HEK293 (cell line): ENCODE measurements around the gene RTF2.

ENCODE experiments used
- CTCF ChIA-PET: fragments of 350-600 bp; formaldehyde crosslinking; extraction: SDS; loops from one replicate; lab custom pipeline; 2021; ENCODE audit warnings: antibody characterized with exemption; lab: Yijun Ruan, JAX
- POLR2A ChIA-PET: fragments of 300-600 bp; formaldehyde crosslinking; extraction: SDS; loops from one replicate; lab custom pipeline; 2020; ENCODE audit warnings: antibody characterized with exemption, inconsistent platforms; lab: Yijun Ruan, JAX
- H3K27ac ChIP-seq: fragments of 200-500 bp; sonication (Bioruptor generic); 2 replicates; pipeline ENCODE4 v1.5.1; 2014; ENCODE audit warnings: low read depth, low read length, control low read depth, inconsistent platforms; ENCODE audit errors: extremely low read depth
- H3K36me3 ChIP-seq, 2 experiments: fragments of 200-500 bp in 1 of 2; sonication (Bioruptor generic) in 1 of 2; 1 replicate in 1 of 2; 2 replicates in 1 of 2; pipeline ENCODE4 v1.5.1; 2014 to 2017; ENCODE audit warnings: inconsistent platforms in 2 of 2, low read length in 2 of 2; ENCODE audit not compliant: control insufficient read depth in 2 of 2, insufficient read depth in 1 of 2
- H3K4me1 ChIP-seq: fragments of 200-500 bp; sonication (Bioruptor generic); 2 replicates; pipeline ENCODE4 v1.5.1; 2014; ENCODE audit warnings: mild to moderate bottlenecking, low read length, inconsistent platforms; ENCODE audit not compliant: control insufficient read depth, insufficient read depth
- H3K4me3 ChIP-seq: 2 replicates; pipeline ENCODE4 v1.5.1; 2011; ENCODE audit warnings: low read depth, mild to moderate bottlenecking, control low read depth, low read length, moderate library complexity
- H3K9me3 ChIP-seq: fragments of 200-500 bp; sonication (Bioruptor generic); 2 replicates; pipeline ENCODE4 v1.5.1; 2014; ENCODE audit warnings: low read depth, low read length, inconsistent platforms; ENCODE audit not compliant: control insufficient read depth, insufficient read depth
- EGR2 ChIP-seq: fragments of 450-650 bp; formaldehyde crosslinking; IDR thresholded peaks from 2 replicates; pipeline ENCODE4 v1.5.1; 2016; ENCODE audit warnings: low read depth, missing biosample characterization, missing genetic modification characterization
- GLI4 ChIP-seq: fragments of 450-650 bp; formaldehyde crosslinking; IDR thresholded peaks from 2 replicates; pipeline ENCODE4 v1.5.1; 2016; ENCODE audit warnings: missing biosample characterization, missing genetic modification characterization
- MEIS1 ChIP-seq: sonication (generic); formaldehyde crosslinking; IDR thresholded peaks from 2 replicates; pipeline ENCODE4 v1.8.1; 2022; ENCODE audit warnings: missing genetic modification reagents, mild to moderate bottlenecking, borderline replicate concordance
- SP7 ChIP-seq: fragments of 450-650 bp; formaldehyde crosslinking; IDR thresholded peaks from 2 replicates; pipeline ENCODE4 v1.5.1; 2016; ENCODE audit warnings: missing biosample characterization, missing genetic modification characterization
- YY1 ChIP-seq: fragments of 450-650 bp; formaldehyde crosslinking; IDR thresholded peaks from 2 replicates; pipeline ENCODE4 v1.5.1; 2018; ENCODE audit warnings: missing biosample characterization, missing genetic modification characterization
- YY2 ChIP-seq: fragments of 450-650 bp; formaldehyde crosslinking; IDR thresholded peaks from 2 replicates; pipeline ENCODE4 v1.5.1; 2016; ENCODE audit warnings: missing biosample characterization, missing genetic modification characterization
- ZFHX2 ChIP-seq: fragments of 450-650 bp; formaldehyde crosslinking; conservative IDR thresholded peaks from 2 replicates; pipeline ENCODE4 v1.5.1; 2016; ENCODE audit warnings: missing biosample characterization, missing genetic modification characterization
- ZNF140 ChIP-seq: fragments of 450-650 bp; formaldehyde crosslinking; IDR thresholded peaks from 2 replicates; pipeline ENCODE4 v1.5.1; 2016; ENCODE audit warnings: missing biosample characterization, missing genetic modification characterization
- ZNF155 ChIP-seq: fragments of 450-650 bp; formaldehyde crosslinking; IDR thresholded peaks from 2 replicates; pipeline ENCODE4 v1.5.1; 2016; ENCODE audit warnings: missing biosample characterization, missing genetic modification characterization
- ZNF157 ChIP-seq: fragments of 450-650 bp; formaldehyde crosslinking; IDR thresholded peaks from 2 replicates; pipeline ENCODE4 v1.5.1; 2016; ENCODE audit warnings: missing biosample characterization, missing genetic modification characterization
- ZNF23 ChIP-seq: fragments of 450-650 bp; formaldehyde crosslinking; IDR thresholded peaks from 2 replicates; pipeline ENCODE4 v1.5.1; 2016; ENCODE audit warnings: missing biosample characterization, missing genetic modification characterization, borderline replicate concordance
- ZNF350 ChIP-seq: fragments of 450-650 bp; formaldehyde crosslinking; IDR thresholded peaks from 2 replicates; pipeline ENCODE4 v1.5.0; 2017; ENCODE audit warnings: missing biosample characterization, mild to moderate bottlenecking, missing genetic modification characterization
- ZNF366 ChIP-seq: fragments of 450-650 bp; formaldehyde crosslinking; conservative IDR thresholded peaks from 2 replicates; pipeline ENCODE4 v1.5.1; 2016; ENCODE audit warnings: missing biosample characterization, missing genetic modification characterization
- ZNF544 ChIP-seq: fragments of 450-650 bp; formaldehyde crosslinking; IDR thresholded peaks from 2 replicates; pipeline ENCODE4 v1.5.0; 2017; ENCODE audit warnings: missing biosample characterization, missing genetic modification characterization
- ZNF571 ChIP-seq: fragments of 450-650 bp; formaldehyde crosslinking; IDR thresholded peaks from 2 replicates; pipeline ENCODE4 v1.5.0; 2017; ENCODE audit warnings: missing biosample characterization, missing genetic modification characterization
- ZNF585B ChIP-seq: fragments of 450-650 bp; formaldehyde crosslinking; IDR thresholded peaks from 2 replicates; pipeline ENCODE4 v1.5.1; 2016; ENCODE audit warnings: missing biosample characterization, missing genetic modification characterization
- ZNF624 ChIP-seq: fragments of 450-650 bp; formaldehyde crosslinking; IDR thresholded peaks from 2 replicates; pipeline ENCODE4 v1.5.1; 2017; ENCODE audit warnings: missing biosample characterization, missing genetic modification characterization
- ZNF707 ChIP-seq: fragments of 450-650 bp; formaldehyde crosslinking; IDR thresholded peaks from 2 replicates; pipeline ENCODE4 v1.5.1; 2016; ENCODE audit warnings: missing biosample characterization, missing genetic modification characterization
- ZNF777 ChIP-seq: fragments of 450-650 bp; formaldehyde crosslinking; IDR thresholded peaks from 2 replicates; pipeline ENCODE4 v1.5.1; 2017; ENCODE audit warnings: missing biosample characterization, missing genetic modification characterization, borderline replicate concordance
- TF ChIP-seq, protein P1 (sequence below): fragments of 450-650 bp; IDR thresholded peaks from 2 replicates; pipeline ENCODE4 v1.5.1; 2018; ENCODE audit warnings: missing biosample characterization, mild to moderate bottlenecking, missing genetic modification characterization
- TF ChIP-seq, protein P2 (sequence below): fragments of 450-650 bp; formaldehyde crosslinking; IDR thresholded peaks from 2 replicates; pipeline ENCODE4 v1.5.1; 2016; ENCODE audit warnings: missing biosample characterization, missing genetic modification characterization
- TF ChIP-seq, protein P3 (sequence below): fragments of 450-650 bp; formaldehyde crosslinking; IDR thresholded peaks from 2 replicates; pipeline ENCODE4 v1.5.1; 2016; ENCODE audit warnings: missing biosample characterization, missing genetic modification characterization
- TF ChIP-seq, protein P4 (sequence below): fragments of 450-650 bp; formaldehyde crosslinking; IDR thresholded peaks from 2 replicates; pipeline ENCODE4 v1.5.1; 2016; ENCODE audit warnings: missing biosample characterization, missing genetic modification characterization

Gene RTF2

DNA sequence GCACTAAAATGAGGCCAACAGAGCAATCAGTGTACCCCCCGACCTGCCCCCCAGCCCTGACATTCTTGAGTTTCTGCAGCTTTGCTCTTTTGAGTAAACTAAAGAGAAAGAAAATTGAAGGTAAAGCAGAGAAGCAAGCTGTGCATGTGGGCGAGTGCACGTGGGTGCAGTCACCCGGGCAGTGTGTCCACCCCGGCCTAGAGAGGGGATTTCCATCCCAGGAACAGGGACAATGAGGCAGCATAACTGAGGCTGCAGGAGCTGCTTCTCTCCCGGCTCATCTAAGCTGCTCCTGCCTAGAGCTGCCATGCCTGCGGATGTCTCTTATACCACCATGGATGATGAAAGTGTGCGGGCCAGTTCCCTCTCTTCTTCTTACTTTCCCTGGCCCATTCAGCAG is 39.5 kb upstream of the RTF2 start (continued):
- TF ChIP-seq ZNF777 (no peak), ZNF155 (tag by site-specific recombination) (no peak)

DNA sequence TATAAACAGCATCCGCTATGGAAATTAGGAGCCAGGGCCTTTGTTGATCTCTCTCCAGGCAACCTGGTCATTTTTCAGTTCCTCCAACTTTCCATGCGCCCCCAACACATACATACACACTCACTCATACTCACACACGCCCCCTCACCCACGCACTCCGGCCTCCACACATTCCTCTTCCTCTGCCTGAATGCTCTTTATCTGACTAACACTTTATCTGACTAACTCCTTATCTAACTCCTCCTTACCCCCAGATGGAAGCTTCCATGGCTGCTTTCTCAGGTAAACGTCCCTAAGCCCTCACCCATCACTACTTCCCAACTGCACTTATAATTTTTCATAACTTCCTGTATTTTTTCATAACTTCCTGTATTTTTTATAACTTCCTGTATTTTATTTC is 38.9 kb upstream of the RTF2 start:
- Histone ChIP-seq H3K9me3 (no peaks in the 10 kb centered on the region), H3K4me3 (no peak overlapping the region), H3K27ac (no peak overlapping the region), H3K4me1 (no peaks in the 10 kb centered on the region), H3K36me3 (no peaks in the 10 kb centered on the region)
- TF ChIP-seq, protein P1, sequence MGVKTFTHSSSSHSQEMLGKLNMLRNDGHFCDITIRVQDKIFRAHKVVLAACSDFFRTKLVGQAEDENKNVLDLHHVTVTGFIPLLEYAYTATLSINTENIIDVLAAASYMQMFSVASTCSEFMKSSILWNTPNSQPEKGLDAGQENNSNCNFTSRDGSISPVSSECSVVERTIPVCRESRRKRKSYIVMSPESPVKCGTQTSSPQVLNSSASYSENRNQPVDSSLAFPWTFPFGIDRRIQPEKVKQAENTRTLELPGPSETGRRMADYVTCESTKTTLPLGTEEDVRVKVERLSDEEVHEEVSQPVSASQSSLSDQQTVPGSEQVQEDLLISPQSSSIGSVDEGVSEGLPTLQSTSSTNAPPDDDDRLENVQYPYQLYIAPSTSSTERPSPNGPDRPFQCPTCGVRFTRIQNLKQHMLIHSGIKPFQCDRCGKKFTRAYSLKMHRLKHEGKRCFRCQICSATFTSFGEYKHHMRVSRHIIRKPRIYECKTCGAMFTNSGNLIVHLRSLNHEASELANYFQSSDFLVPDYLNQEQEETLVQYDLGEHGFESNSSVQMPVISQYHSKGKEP (tag by site-specific recombination) = no peak
- TF ChIP-seq EGR2 (peak; percentile 97), ZFHX2 (peak; percentile 95), GLI4 (tag by site-specific recombination) (no peak), YY1 (tag by site-specific recombination) (no peak)
- POLR2A ChIA-PET = no interaction called here
- CTCF ChIA-PET = interaction anchor here (0.7 kb wide), 1 partner anchor 469 kb away, joined by 4 read pairs; no protein-coding TSS in a partner anchor

DNA sequence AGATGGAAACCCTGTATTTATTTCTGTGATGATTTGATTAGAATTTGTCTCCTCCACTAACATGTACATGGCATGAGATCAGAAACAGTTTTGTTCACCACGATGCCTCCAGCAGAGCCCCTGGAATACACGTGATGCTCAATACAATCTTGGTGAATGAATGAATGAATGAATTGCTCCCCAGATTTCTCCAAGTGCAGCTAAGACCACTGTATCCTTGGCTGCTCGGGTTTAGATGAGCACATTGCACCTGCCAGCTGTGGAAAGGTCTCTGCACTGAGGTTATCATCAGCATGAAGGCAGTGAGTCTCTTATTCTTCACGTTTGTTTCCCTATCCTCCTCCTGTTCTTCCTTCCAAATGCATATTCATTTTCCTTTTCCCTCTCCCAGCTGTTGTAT is 38.5 kb upstream of the RTF2 start:
- Histone ChIP-seq H3K4me3 (no peak overlapping the region), H3K4me1 (no peaks in the 10 kb centered on the region), H3K36me3 (no peaks in the 10 kb centered on the region), H3K9me3 (no peaks in the 10 kb centered on the region)
- CTCF ChIA-PET = interaction anchor here (0.7 kb wide), 1 partner anchor 468 kb away, joined by 4 read pairs; no protein-coding TSS in a partner anchor
- TF ChIP-seq SP7 (no peak), ZNF140 (tag by site-specific recombination) (no peak), ZNF571 (tag by site-specific recombination) (no peak), ZNF585B (tag by site-specific recombination) (no peak), ZNF624 (no peak), ZNF544 (tag by site-specific recombination) (no peak), ZNF157 (no peak), YY2 (no peak), EGR2 (no peak)
- TF ChIP-seq, protein P2, sequence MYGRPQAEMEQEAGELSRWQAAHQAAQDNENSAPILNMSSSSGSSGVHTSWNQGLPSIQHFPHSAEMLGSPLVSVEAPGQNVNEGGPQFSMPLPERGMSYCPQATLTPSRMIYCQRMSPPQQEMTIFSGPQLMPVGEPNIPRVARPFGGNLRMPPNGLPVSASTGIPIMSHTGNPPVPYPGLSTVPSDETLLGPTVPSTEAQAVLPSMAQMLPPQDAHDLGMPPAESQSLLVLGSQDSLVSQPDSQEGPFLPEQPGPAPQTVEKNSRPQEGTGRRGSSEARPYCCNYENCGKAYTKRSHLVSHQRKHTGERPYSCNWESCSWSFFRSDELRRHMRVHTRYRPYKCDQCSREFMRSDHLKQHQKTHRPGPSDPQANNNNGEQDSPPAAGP (tag by site-specific recombination) = no peak
- TF ChIP-seq, protein P3, sequence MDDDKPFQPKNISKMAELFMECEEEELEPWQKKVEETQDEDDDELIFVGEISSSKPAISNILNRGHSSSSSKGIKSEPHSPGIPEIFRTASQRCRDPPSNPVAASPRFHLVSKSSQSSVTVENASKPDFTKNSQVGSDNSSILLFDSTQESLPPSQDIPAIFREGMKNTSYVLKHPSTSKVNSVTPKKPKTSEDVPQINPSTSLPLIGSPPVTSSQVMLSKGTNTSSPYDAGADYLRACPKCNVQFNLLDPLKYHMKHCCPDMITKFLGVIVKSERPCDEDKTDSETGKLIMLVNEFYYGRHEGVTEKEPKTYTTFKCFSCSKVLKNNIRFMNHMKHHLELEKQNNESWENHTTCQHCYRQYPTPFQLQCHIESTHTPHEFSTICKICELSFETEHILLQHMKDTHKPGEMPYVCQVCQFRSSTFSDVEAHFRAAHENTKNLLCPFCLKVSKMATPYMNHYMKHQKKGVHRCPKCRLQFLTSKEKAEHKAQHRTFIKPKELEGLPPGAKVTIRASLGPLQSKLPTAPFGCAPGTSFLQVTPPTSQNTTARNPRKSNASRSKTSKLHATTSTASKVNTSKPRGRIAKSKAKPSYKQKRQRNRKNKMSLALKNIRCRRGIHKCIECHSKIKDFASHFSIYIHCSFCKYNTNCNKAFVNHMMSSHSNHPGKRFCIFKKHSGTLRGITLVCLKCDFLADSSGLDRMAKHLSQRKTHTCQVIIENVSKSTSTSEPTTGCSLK (tag by site-specific recombination) = no peak
- TF ChIP-seq, all 188 proteins: peak for 0
- H3K27ac ChIP-seq = no peak overlapping the region
- POLR2A ChIA-PET = no interaction called here

DNA sequence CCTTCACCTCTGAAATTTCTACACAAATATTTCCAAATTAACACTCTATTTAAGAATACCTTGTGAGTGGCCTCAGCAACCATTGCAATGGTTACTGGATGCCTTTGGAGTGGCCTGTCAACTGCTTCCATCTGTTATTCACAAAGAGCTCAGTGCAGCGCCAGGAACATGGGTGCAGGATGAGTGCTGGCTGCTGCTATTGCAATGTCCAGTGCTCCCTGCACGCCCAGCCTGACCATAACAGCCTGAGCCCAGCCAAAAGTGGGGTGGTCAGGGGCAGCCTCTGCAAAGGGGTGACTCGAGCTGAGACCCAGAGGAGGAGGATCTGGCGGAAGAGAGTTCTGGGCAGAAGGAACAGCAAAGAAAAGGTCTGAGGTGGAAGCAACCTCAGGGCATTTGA is 38.0 kb upstream of the RTF2 start:
- Histone ChIP-seq H3K4me3 (no peak overlapping the region), H3K9me3 (no peaks in the 10 kb centered on the region), H3K4me1 (no peaks in the 10 kb centered on the region), H3K36me3 (no peaks in the 10 kb centered on the region), H3K27ac (no peak overlapping the region)
- ChIA-PET CTCF (no interaction called here), POLR2A (no interaction called here)
- TF ChIP-seq ZNF707 (tag by site-specific recombination) = no peak
- TF ChIP-seq, protein P3 (tag by site-specific recombination) = no peak
- no peak for TF ChIP-seq ZNF366 (tag by site-specific recombination)
- TF ChIP-seq, protein P4, sequence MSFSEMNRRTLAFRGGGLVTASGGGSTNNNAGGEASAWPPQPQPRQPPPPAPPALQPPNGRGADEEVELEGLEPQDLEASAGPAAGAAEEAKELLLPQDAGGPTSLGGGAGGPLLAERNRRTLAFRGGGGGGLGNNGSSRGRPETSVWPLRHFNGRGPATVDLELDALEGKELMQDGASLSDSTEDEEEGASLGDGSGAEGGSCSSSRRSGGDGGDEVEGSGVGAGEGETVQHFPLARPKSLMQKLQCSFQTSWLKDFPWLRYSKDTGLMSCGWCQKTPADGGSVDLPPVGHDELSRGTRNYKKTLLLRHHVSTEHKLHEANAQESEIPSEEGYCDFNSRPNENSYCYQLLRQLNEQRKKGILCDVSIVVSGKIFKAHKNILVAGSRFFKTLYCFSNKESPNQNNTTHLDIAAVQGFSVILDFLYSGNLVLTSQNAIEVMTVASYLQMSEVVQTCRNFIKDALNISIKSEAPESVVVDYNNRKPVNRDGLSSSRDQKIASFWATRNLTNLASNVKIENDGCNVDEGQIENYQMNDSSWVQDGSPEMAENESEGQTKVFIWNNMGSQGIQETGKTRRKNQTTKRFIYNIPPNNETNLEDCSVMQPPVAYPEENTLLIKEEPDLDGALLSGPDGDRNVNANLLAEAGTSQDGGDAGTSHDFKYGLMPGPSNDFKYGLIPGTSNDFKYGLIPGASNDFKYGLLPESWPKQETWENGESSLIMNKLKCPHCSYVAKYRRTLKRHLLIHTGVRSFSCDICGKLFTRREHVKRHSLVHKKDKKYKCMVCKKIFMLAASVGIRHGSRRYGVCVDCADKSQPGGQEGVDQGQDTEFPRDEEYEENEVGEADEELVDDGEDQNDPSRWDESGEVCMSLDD (tag by site-specific recombination) = no peak
- TF ChIP-seq MEIS1 (CRISPR knock-in tag) = no peak
- no peak for TF ChIP-seq ZNF350 (tag by site-specific recombination)
- no peak for TF ChIP-seq ZNF23 (tag by site-specific recombination)
